Type B pancreatic cell (in vitro differentiated cells): ENCODE measurements around the gene USP48. TPM values are rescaled to one million over a fixed set of nuclear protein-coding genes. Genes with fewer than 3 reads are reported as not detected.

Experiments used
- DNase-seq: peaks from one replicate; pipeline ENCODE4 v3.0.0; 2021; ENCODE audit warnings: mixed read lengths; ENCODE audit not compliant: unreplicated experiment; ENCODE audit errors: extremely low spot score
- H3K27ac Mint-ChIP-seq: 2 replicates; pipeline ENCODE4 v1.8.0; 2021; ENCODE audit warnings: mild to moderate bottlenecking, mixed read lengths
- H3K27me3 Mint-ChIP-seq: 2 replicates; pipeline ENCODE4 v1.8.0; 2021; ENCODE audit warnings: mixed read lengths
- H3K36me3 Mint-ChIP-seq: 2 replicates; pipeline ENCODE4 v1.8.0; 2021; ENCODE audit warnings: mixed read lengths
- H3K4me1 Mint-ChIP-seq: one replicate; pipeline ENCODE4 v1.8.0; 2021; ENCODE audit warnings: mixed read lengths; ENCODE audit not compliant: unreplicated experiment
- H3K4me3 Mint-ChIP-seq: 2 replicates; pipeline ENCODE4 v1.8.0; 2021; ENCODE audit warnings: mild to moderate bottlenecking, mixed read lengths
- H3K9me3 Mint-ChIP-seq: 2 replicates; pipeline ENCODE4 v1.8.0; 2021; ENCODE audit warnings: mixed read lengths
- total RNA-seq: library from RNA; stranded (reverse); gene quantifications from 2 replicates; pipeline ENCODE4 v1.2.1, GENCODE V29; 2021; ENCODE audit warnings: low replicate concordance
- TF ChIP-seq, protein P1 (sequence below): fragments of 200-600 bp; sonication (generic); conservative IDR thresholded peaks from 2 replicates; pipeline ENCODE4 v1.5.0; 2021; ENCODE audit warnings: antibody characterized with exemption, mild to moderate bottlenecking

Gene USP48
- total RNA-seq, 1 donor from 2014 or later: 66.7 TPM

DNA sequence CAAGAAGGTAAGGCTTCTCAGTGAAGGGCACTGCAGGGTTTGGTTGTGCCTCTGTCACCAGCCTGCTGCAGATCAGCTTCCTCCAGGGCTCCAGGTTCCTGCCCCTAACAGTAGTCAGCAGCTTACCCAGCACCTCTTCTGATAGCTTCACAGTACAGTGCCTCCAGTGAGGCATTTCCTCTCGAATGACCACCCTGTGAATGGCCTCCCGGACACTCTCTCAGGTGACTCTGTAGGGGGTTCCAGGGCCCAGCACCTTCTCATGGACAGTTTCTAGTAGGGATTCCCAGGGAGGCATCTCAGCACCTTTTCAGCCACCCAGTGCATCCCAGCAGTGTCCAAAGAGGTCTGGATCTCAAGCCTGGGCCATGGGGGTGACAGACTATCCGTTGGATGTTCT, 28.4 kb downstream of the USP48 start:
- Mint-ChIP-seq H3K4me3 (no peak overlapping the region), H3K27me3 (no peaks in the 10 kb centered on the region), H3K4me1 (no peaks in the 10 kb centered on the region), H3K36me3 (peaks cover 20% of the 10 kb centered on the region), H3K27ac (no peak overlapping the region), H3K9me3 (no peaks in the 10 kb centered on the region)
- no peak for DNase-seq
- TF ChIP-seq, protein P1, sequence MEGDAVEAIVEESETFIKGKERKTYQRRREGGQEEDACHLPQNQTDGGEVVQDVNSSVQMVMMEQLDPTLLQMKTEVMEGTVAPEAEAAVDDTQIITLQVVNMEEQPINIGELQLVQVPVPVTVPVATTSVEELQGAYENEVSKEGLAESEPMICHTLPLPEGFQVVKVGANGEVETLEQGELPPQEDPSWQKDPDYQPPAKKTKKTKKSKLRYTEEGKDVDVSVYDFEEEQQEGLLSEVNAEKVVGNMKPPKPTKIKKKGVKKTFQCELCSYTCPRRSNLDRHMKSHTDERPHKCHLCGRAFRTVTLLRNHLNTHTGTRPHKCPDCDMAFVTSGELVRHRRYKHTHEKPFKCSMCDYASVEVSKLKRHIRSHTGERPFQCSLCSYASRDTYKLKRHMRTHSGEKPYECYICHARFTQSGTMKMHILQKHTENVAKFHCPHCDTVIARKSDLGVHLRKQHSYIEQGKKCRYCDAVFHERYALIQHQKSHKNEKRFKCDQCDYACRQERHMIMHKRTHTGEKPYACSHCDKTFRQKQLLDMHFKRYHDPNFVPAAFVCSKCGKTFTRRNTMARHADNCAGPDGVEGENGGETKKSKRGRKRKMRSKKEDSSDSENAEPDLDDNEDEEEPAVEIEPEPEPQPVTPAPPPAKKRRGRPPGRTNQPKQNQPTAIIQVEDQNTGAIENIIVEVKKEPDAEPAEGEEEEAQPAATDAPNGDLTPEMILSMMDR: no peak

DNA sequence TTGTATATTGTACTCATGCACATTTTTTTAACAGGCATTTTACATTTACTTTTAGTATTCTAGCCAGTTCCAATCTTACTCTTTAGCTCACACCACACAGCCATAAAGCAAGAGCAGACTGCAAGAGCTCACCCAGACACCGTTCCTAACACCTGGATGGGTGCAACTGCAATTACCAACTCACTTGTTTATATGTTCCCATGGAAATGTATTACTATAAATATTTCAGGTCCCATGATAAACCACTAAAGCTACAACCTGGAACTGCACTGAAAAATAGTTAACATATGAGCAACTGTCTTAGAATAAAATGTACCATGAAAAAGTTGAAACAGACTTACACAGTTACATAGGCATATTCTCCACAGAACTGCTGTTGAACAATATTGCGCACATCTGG, 30.8 kb downstream of the USP48 start:
- Mint-ChIP-seq H3K27me3 (no peaks in the 10 kb centered on the region), H3K27ac (no peak overlapping the region), H3K4me1 (no peaks in the 10 kb centered on the region), H3K9me3 (no peaks in the 10 kb centered on the region), H3K36me3 (peaks cover 23% of the 10 kb centered on the region), H3K4me3 (no peak overlapping the region)
- TF ChIP-seq, protein P1: no peak
- no peak for DNase-seq

DNA sequence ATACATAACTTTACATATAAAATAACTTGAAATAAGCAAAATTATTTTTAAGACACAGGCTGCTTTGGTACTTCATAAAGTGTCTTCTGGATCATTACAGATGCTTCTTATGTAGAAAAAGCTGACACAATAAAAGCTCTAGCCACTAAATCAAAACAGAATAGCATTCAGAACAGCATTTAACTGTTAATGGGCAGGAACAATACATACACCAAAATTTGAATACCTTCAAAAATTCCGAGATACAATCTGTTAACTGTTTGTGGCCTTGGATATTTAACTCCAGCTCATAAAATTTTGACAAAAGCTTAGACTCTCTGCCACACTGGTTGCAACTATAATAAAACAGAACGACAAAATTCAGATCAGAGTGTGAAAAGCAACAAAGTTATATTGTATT, 31.7 kb downstream of the USP48 start:
- TF ChIP-seq, protein P1: no peak
- Mint-ChIP-seq H3K4me1 (no peaks in the 10 kb centered on the region), H3K36me3 (peaks cover 23% of the 10 kb centered on the region), H3K9me3 (no peaks in the 10 kb centered on the region), H3K4me3 (no peak overlapping the region), H3K27ac (no peak overlapping the region), H3K27me3 (no peaks in the 10 kb centered on the region)
- no peak for DNase-seq

DNA sequence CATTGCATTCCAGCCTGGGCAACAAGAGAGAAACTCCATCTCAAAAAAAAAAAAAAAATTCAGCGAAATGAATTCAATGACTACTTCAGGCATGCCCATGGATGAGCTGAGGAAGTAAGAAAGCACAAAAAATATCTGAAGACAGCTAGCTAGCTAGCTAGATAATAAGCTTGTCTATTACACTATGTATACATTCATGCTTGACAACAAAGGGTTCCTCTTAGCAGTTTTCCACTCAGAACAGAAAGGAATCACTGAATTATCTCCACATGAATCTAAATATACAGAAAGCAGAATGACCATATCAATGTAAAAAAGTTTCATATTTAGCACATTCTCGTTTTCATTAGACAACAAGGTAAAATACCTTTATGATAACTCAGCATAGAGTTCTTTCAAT, 32.1 kb downstream of the USP48 start:
- Mint-ChIP-seq H3K4me3 (no peak overlapping the region), H3K27ac (no peak overlapping the region), H3K36me3 (peaks cover 23% of the 10 kb centered on the region), H3K9me3 (no peaks in the 10 kb centered on the region), H3K4me1 (no peaks in the 10 kb centered on the region), H3K27me3 (no peaks in the 10 kb centered on the region)
- TF ChIP-seq, protein P1: no peak
- DNase-seq: no peak

DNA sequence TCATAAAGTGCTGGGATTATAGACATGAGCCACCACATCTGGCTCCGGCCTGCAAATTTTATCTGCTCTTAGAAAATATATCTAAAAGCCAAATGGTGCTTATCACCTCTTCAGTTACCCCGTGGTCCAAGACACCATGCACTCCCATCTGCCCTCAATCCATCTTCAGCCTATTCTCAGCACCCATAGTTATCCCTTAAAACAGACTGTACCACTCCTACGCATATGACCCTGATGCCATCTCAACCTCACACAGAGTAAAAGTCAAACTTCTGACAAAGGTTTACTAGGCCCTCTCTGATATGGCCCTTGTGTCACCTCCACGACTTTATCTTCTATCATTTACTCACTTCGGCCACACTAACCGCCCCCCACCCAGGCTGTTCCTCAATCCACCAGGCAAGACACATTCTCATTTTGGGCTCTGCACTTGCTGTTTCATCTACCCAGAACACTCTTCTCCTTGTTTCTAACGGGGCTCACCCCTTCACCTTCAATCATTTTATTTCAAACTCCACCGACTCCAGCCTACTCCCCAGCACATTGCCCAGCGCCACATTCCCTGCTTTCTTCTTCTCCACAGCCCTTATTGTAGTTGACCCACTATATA, 33.0 kb downstream of the USP48 start:
- TF ChIP-seq, protein P1: no peak
- no peak overlapping the region for H3K4me3 Mint-ChIP-seq
- peaks cover 24% of the 10 kb centered on the region for H3K36me3 Mint-ChIP-seq
- no peaks in the 10 kb centered on the region for H3K4me1 Mint-ChIP-seq
- DNase-seq: no peak
- no peak overlapping the region for H3K27ac Mint-ChIP-seq
- no peaks in the 10 kb centered on the region for H3K27me3 Mint-ChIP-seq
- H3K9me3 Mint-ChIP-seq: no peaks in the 10 kb centered on the region

DNA sequence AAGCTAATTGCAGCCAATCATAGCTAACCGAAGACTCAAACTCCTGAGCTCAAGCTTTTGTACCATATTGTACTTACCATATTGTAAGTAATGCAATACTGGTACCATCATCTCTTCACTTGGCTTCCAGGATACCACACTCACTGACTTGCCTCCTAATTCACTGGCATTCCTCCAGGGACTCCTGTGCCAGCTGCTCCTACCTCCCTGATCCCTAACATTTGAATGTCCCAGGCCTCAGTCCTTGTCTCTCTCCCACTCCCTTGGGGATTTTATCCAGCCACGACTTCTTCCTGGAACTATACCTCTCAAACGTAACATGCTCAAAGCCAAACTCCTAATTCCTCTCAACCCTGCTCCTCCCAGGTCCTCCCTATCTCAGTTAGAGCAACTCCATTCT, 33.8 kb downstream of the USP48 start:
- no peaks in the 10 kb centered on the region for H3K9me3 Mint-ChIP-seq
- H3K4me3 Mint-ChIP-seq: no peak overlapping the region
- no peak overlapping the region for H3K27ac Mint-ChIP-seq
- TF ChIP-seq, protein P1: no peak
- H3K4me1 Mint-ChIP-seq: no peaks in the 10 kb centered on the region
- no peaks in the 10 kb centered on the region for H3K27me3 Mint-ChIP-seq
- no peak for DNase-seq
- peaks cover 23% of the 10 kb centered on the region for H3K36me3 Mint-ChIP-seq
